OCI-LY3 (cell line): Measurements from ENCODE around the gene PTPRR.

ENCODE experiments used
- CTCF ChIP-seq: fragments of 200-600, 300-600 bp; sonication (generic); IDR thresholded peaks from 2 replicates; pipeline ENCODE4 v1.5.1; 2014; ENCODE audit warnings: antibody characterized with exemption, low read length, low read depth
- EZH2phosphoT487 ChIP-seq: fragments of 200-600 bp; shearing (Covaris generic); IDR thresholded peaks from 2 replicates; pipeline ENCODE4 v1.6.1; 2018; ENCODE audit warnings: antibody characterized with exemption, mixed run types, low read depth

GRCh38 chr12:70671698-70672097 lies 248.8 kb downstream of the PTPRR start:
- TF ChIP-seq CTCF, result no peak
- no peak for TF ChIP-seq EZH2phosphoT487
